HFF-Myc (cell line): ENCODE results near the gene RTBDN.
"Not testable (repeated sequence)": the region's sequence is repeated elsewhere in the genome, so short reads cannot be mapped to it uniquely, and the experiment has no call there.

Experiments
- DNase-seq: peaks from one replicate; pipeline ENCODE4 v3.0.0-alpha.2; 2011; ENCODE audit warnings: low read depth; ENCODE audit errors: extremely low read depth
- H3K4me3 ChIP-seq: replicated peaks from 2 replicates; pipeline ENCODE4 v1.5.1; 2011; ENCODE audit warnings: low read depth, mild to moderate bottlenecking, control low read depth, low read length
- TF ChIP-seq, protein P1 (sequence below): IDR thresholded peaks from 2 replicates; pipeline ENCODE4 v1.5.1; 2012; ENCODE audit warnings: mild to moderate bottlenecking, low read depth, low read length, control low read depth; ENCODE audit errors: missing control alignments

Gene RTBDN

DNA sequence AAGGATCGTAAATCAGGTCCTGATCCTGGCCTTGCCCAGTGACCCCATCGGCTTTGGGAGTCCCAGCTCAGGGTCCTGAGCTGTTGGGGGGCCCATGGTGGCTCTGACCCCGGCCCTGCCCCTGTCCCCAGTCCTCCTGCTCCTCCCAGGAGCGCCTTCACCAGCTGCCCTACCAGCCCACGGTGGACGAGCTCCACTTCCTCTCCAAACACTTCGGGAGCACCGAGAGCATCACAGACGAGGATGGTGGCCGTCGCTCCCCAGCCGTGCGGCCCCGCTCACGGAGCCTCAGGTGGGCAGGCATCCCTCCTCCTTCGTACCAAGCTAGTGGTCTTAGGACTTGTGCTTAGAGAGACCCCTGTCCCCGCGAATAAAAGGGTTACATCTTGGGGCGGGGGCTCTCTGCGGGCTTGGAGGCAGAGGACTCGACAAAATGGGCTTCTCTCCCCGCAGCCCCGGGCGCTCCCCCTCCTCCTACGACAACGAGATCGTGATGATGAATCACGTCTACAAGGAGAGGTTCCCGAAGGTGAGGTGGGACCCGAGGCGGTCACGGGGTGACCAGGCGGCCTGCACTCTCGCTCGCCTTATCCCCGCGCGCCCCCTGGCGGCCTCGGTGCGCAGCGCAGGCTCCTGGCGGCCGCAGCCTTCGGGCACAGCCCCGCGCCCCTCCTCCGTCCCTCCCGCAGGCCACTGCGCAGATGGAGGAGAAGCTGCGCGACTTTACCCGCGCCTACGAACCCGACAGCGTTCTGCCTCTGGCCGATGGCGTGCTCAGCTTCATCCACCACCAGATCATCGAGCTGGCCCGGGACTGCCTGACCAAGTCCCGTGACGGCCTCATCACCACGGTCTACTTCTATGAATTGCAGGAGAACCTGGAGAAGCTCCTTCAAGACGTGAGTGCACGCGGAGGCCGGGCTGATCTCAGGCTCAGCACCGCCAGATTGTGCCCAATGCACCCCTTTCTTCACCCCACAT, 13.1 kb upstream of the RTBDN start:
- no peak overlapping the region for H3K4me3 ChIP-seq
- DNase-seq, result peak; percentile 48
- TF ChIP-seq, protein P1, sequence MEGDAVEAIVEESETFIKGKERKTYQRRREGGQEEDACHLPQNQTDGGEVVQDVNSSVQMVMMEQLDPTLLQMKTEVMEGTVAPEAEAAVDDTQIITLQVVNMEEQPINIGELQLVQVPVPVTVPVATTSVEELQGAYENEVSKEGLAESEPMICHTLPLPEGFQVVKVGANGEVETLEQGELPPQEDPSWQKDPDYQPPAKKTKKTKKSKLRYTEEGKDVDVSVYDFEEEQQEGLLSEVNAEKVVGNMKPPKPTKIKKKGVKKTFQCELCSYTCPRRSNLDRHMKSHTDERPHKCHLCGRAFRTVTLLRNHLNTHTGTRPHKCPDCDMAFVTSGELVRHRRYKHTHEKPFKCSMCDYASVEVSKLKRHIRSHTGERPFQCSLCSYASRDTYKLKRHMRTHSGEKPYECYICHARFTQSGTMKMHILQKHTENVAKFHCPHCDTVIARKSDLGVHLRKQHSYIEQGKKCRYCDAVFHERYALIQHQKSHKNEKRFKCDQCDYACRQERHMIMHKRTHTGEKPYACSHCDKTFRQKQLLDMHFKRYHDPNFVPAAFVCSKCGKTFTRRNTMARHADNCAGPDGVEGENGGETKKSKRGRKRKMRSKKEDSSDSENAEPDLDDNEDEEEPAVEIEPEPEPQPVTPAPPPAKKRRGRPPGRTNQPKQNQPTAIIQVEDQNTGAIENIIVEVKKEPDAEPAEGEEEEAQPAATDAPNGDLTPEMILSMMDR, result peak; percentile 98

DNA sequence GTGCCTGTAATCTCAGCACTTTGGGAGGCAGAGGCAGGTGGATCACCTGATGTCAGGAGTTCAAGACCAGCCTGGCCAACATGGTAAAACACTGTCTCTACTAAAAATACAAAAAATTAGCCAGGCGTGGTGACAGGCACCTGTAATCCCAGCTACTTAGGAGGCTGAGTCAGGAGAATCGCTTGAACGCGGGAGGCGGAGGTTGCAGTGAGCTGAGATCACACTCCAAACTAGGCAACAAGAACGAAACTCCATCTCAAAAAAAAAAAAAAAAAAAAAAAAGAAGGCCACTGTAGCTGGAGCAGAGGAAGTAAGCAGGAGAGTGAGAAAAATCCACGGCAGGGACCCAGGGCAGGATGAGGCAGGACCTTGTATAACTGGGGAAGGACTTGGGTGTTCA, 12.2 kb upstream of the RTBDN start:
- not testable (repeated sequence) for DNase-seq, H3K4me3 ChIP-seq

DNA sequence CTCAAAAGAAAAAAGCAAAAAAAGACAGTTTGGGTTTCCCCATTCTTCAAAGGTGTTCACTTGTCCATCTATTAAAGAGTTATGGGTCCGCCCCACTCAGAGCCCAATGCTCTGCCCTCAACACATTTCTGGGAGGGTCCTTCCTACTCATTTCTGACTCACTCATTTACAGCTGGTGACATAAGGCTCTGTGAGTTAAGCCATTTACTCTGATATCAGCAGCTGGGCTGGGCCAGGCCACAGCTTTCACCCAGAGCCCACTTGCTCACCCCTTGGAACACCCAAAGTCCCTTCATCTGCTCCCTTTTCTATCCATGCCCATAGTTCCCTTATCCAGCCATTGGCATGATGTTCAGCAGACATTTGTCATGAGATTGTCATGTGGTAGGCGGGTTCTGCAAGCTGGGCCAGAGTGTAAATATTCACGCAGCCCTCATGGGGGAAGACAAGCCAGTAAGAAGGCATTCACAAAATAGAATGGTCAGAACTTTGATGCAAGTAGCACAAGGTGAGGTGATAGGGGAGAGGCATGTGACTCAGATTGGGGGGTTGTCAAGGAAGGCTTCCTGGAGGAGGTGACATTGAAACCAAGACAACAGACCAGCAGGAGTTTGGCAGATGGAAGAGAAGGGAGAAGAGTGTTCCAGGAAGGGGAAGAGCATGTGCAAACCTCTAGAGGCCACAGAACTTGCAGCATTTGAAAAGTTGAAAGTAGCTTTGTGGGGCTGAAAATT, 9.8 kb upstream of the RTBDN start:
- H3K4me3 ChIP-seq, result no peak overlapping the region
- no peak for DNase-seq
- TF ChIP-seq, protein P1, result no peak

DNA sequence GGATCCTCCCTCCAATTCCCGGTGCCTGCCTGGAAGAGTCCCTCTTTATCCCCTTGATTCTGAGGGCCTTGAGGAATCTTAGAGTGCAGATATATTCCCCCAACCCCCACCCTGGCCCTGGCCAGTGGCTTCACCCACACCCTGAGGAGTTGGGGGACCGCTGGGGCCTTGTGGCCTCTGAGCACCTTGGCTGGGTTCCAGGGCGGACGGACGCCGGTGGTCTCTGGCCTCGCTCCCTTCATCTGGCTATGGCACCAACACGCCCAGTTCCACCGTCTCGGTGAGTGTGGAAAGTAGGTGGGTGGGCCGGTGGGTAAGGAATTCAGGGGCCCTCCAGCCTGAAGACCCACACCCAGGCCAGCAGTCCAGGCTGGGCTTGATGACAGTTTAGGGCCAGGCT, 8.9 kb upstream of the RTBDN start:
- no peak overlapping the region for H3K4me3 ChIP-seq
- TF ChIP-seq, protein P1, result no peak

DNA sequence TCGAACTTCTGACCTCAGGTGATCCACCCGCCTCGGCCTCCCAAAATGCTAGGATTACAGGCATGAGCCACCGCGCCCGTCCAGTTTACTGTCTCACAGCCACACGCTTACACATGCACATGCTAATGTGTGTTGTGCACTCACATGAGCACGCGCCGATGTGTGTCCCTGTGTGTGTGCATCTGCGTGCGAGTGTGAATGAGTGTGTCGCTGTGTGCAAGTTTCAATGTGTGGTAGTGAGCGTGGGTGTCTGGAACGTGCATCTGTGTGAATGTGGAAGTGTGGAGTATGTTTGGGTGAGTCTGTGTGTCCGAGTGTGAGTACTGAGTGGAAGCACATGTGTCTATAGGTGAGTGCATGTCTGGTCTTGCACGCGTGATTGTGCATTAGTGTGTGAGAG, 8.1 kb upstream of the RTBDN start:
- no peak overlapping the region for H3K4me3 ChIP-seq
- TF ChIP-seq, protein P1, result no peak
- no peak for DNase-seq

More for the DNA sequence above, 8.9 kb upstream of the RTBDN start:
- DNase-seq, result no peak

DNA sequence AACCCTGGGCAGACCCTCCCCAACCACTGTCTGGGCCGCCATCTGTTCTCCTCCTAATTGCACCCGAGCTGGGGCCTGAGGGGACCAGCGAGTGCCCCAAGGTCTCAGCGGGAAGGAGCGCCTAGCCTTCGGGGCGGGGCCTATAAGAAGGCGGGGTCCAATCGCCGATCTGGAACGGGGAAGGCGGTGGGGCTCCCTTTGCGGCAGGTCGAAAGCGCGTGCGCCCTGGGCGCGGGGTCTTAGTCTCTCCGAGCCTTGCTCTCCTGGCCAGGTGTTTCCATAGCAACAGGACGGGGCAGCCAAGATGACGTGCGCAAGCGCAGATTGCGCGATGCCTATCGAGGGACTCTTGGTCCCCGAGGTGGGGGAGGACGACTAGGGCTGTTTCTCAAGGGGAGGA, 6.7 kb upstream of the RTBDN start:
- H3K4me3 ChIP-seq, result peak overlapping the region; percentile 2; the same call in 1 of the 2 replicates
- no peak for DNase-seq
- TF ChIP-seq, protein P1, result no peak
